Measurements from ENCODE around the gene TET2.

The TET2 gene

DNA sequence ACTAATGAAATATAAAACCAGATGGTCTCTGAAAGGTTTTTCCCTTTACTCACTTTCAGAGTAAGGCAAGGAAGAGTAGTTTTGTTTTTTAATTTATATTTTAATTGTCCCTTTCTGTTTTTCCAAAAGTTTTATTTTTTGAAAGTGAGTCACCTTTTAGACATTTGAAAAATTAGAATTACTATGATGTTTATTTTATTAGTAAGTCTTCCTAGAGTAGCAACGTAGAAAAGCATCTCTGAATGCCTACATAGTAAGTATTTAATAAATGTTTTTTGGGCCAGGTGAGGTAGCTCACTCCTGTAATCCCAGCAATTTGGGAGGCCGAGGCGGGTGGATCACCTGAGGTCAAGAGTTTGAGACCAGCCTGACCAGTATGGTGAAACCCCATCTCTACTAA is 51.1 kb downstream of the TET2 start:
- H3K4me3 ChIP-seq (ENCODE audit: control insufficient read depth in 1 of 7, extremely low read depth in 1 of 7, insufficient read depth in 4 of 7, low read depth in 2 of 7, low read length in 6 of 7): no peak overlapping the region
- H3K27ac ChIP-seq (ENCODE audit: insufficient read depth in 1 of 2, low read depth in 1 of 2, low read length in 2 of 2, poor library complexity in 1 of 2, severe bottlenecking in 2 of 2): no peak overlapping the region
- no peaks in the 10 kb centered on the region for H3K9me3 ChIP-seq (ENCODE audit: control extremely low read depth in 1 of 5, control insufficient read depth in 4 of 5, insufficient read depth in 2 of 5, low read depth in 1 of 5, low read length in 4 of 5)
- peaks cover 2 to 28% (median 16%) of the 10 kb centered on the region in 4 experiments for H3K4me1 ChIP-seq (ENCODE audit: control extremely low read depth in 1 of 4, control insufficient read depth in 4 of 4, insufficient read depth in 4 of 4, low read length in 3 of 4)
- H3K36me3 ChIP-seq (ENCODE audit: control insufficient read depth in 4 of 4, insufficient read depth in 4 of 4, low read length in 3 of 4): peaks cover 0 to 11% (median 2%) of the 10 kb centered on the region in 4 experiments
- no peak for DNase-seq
- 100% methylated on average over 1 of the region's 3 CpGs for WGBS (ENCODE audit: insufficient coverage)
- no peaks in the 10 kb centered on the region for H3K27me3 ChIP-seq (replicated peaks in 2 of 5; ENCODE audit: control insufficient read depth in 4 of 5, insufficient read depth in 5 of 5, low read length in 4 of 5)
- POLR2A ChIA-PET: no interaction called here
- CTCF ChIA-PET: interaction anchor here (0.6 to 2.5 kb wide), 6 partner anchors 9 to 50 kb away, joined by 3 to 16 read pairs (median 6); partner anchors contain the start of gene TET2

GRCh38 chr4:105198541-105198940 is 51.9 kb downstream of the TET2 start:
- Histone ChIP-seq H3K36me3 (ENCODE audit: control insufficient read depth in 4 of 4, insufficient read depth in 4 of 4, low read length in 3 of 4) (peaks cover 0 to 7% (median 2%) of the 10 kb centered on the region in 4 experiments), H3K27me3 (replicated peaks in 2 of 5; ENCODE audit: control insufficient read depth in 4 of 5, insufficient read depth in 5 of 5, low read length in 4 of 5) (no peaks in the 10 kb centered on the region), H3K4me1 (ENCODE audit: control extremely low read depth in 1 of 4, control insufficient read depth in 4 of 4, insufficient read depth in 4 of 4, low read length in 3 of 4) (peaks cover 2 to 22% (median 13%) of the 10 kb centered on the region in 4 experiments), H3K9me3 (ENCODE audit: control extremely low read depth in 1 of 5, control insufficient read depth in 4 of 5, insufficient read depth in 2 of 5, low read depth in 1 of 5, low read length in 4 of 5) (no peaks in the 10 kb centered on the region), H3K4me3 (ENCODE audit: control insufficient read depth in 1 of 7, extremely low read depth in 1 of 7, insufficient read depth in 4 of 7, low read depth in 2 of 7, low read length in 6 of 7) (no peak overlapping the region), H3K27ac (ENCODE audit: insufficient read depth in 1 of 2, low read depth in 1 of 2, low read length in 2 of 2, poor library complexity in 1 of 2, severe bottlenecking in 2 of 2) (no peak overlapping the region)
- ChIA-PET POLR2A (no interaction called here), CTCF (interaction anchor here (0.6 to 2.5 kb wide), 2 partner anchors 14 to 36 kb away, joined by 3 to 7 read pairs; no protein-coding TSS in a partner anchor)
- no peak for DNase-seq
- WGBS (ENCODE audit: insufficient coverage): no CpG with 5 or more reads among the region's 2 CpGs

DNA sequence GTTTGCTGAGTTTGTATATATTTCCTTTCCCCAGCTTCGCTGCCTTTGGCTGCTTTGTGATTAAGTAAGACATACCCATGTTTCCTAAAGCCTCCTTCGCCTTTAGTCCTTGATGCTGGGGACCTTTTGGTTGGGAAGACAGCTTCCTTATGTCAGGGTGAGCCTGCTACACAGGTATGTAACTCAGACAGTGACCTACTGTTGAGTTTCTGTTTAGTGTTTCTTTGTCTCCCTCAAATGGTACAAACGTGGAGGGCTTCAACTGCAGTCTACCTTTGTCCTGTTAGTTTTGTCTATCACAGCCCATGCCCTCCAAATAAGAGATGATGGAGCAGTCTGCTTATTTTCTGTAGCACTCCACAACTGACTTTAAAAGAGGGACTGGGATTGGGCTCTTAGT is 59.5 kb downstream of the TET2 start:
- WGBS (ENCODE audit: insufficient coverage): 83% methylated on average over 3 of the region's 3 CpGs
- peaks cover 0 to 8% (median 6%) of the 10 kb centered on the region in 4 experiments for H3K36me3 ChIP-seq (ENCODE audit: control insufficient read depth in 4 of 4, insufficient read depth in 4 of 4, low read length in 3 of 4)
- H3K4me1 ChIP-seq (ENCODE audit: control extremely low read depth in 1 of 4, control insufficient read depth in 4 of 4, insufficient read depth in 4 of 4, low read length in 3 of 4): no peaks in the 10 kb centered on the region
- no peak for DNase-seq
- ChIA-PET POLR2A (no interaction called here), CTCF (interaction anchor here (3.9 kb wide), 1 partner anchor 9 kb away, joined by 16 read pairs; no protein-coding TSS in a partner anchor)
- H3K4me3 ChIP-seq (ENCODE audit: control insufficient read depth in 1 of 7, extremely low read depth in 1 of 7, insufficient read depth in 4 of 7, low read depth in 2 of 7, low read length in 6 of 7): no peak overlapping the region
- no peaks in the 10 kb centered on the region for H3K27me3 ChIP-seq (replicated peaks in 2 of 5; ENCODE audit: control insufficient read depth in 4 of 5, insufficient read depth in 5 of 5, low read length in 4 of 5)
- no peak overlapping the region for H3K27ac ChIP-seq (ENCODE audit: insufficient read depth in 1 of 2, low read depth in 1 of 2, low read length in 2 of 2, poor library complexity in 1 of 2, severe bottlenecking in 2 of 2)
- H3K9me3 ChIP-seq (ENCODE audit: control extremely low read depth in 1 of 5, control insufficient read depth in 4 of 5, insufficient read depth in 2 of 5, low read depth in 1 of 5, low read length in 4 of 5): no peaks in the 10 kb centered on the region

GRCh38 chr4:105207386-105207785 is 60.7 kb downstream of the TET2 start:
- Histone ChIP-seq H3K27me3 (replicated peaks in 2 of 5; ENCODE audit: control insufficient read depth in 4 of 5, insufficient read depth in 5 of 5, low read length in 4 of 5) (no peaks in the 10 kb centered on the region), H3K36me3 (ENCODE audit: control insufficient read depth in 4 of 4, insufficient read depth in 4 of 4, low read length in 3 of 4) (peaks cover 0 to 8% (median 6%) of the 10 kb centered on the region in 4 experiments), H3K4me1 (ENCODE audit: control extremely low read depth in 1 of 4, control insufficient read depth in 4 of 4, insufficient read depth in 4 of 4, low read length in 3 of 4) (no peaks in the 10 kb centered on the region), H3K4me3 (ENCODE audit: control insufficient read depth in 1 of 7, extremely low read depth in 1 of 7, insufficient read depth in 4 of 7, low read depth in 2 of 7, low read length in 6 of 7) (no peak overlapping the region), H3K9me3 (ENCODE audit: control extremely low read depth in 1 of 5, control insufficient read depth in 4 of 5, insufficient read depth in 2 of 5, low read depth in 1 of 5, low read length in 4 of 5) (no peaks in the 10 kb centered on the region), H3K27ac (ENCODE audit: insufficient read depth in 1 of 2, low read depth in 1 of 2, low read length in 2 of 2, poor library complexity in 1 of 2, severe bottlenecking in 2 of 2) (no peak overlapping the region)
- DNase-seq: no peak
- ChIA-PET CTCF (interaction anchor here (3.9 kb wide), 1 partner anchor 11 kb away, joined by 16 read pairs; no protein-coding TSS in a partner anchor), POLR2A (no interaction called here)
- no CpG with 5 or more reads among the region's 2 CpGs for WGBS (ENCODE audit: insufficient coverage)

GRCh38 chr4:105208561-105208960 is 61.9 kb downstream of the TET2 start:
- WGBS (ENCODE audit: insufficient coverage): 100% methylated on average over 1 of the region's 5 CpGs

DNA sequence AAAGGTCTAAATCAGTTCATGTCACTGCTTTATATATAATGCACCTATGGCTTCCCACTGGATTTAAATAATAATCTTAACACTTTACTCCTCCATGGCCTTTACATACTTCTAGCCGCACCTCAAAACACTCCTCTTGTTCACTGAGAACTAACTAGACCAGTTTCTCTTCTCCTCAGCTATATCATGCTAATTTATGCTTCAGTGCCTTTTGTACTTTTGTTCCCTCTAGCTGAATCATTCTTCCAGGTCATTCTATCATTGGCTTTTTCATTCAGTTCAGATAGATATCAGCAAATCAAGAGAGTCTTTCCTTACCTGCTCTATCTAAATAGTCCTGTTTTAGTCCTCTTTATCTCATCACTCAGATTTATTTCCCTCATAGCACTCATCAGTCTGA is 64.2 kb downstream of the TET2 start:
- H3K27me3 ChIP-seq (replicated peaks in 2 of 5; ENCODE audit: control insufficient read depth in 4 of 5, insufficient read depth in 5 of 5, low read length in 4 of 5): no peaks in the 10 kb centered on the region
- H3K4me1 ChIP-seq (ENCODE audit: control extremely low read depth in 1 of 4, control insufficient read depth in 4 of 4, insufficient read depth in 4 of 4, low read length in 3 of 4): no peaks in the 10 kb centered on the region
- no peak overlapping the region for H3K4me3 ChIP-seq (ENCODE audit: control insufficient read depth in 1 of 7, extremely low read depth in 1 of 7, insufficient read depth in 4 of 7, low read depth in 2 of 7, low read length in 6 of 7)
- no peaks in the 10 kb centered on the region for H3K9me3 ChIP-seq (ENCODE audit: control extremely low read depth in 1 of 5, control insufficient read depth in 4 of 5, insufficient read depth in 2 of 5, low read depth in 1 of 5, low read length in 4 of 5)
- ChIA-PET CTCF (interaction anchor here (0.8 to 1.2 kb wide), 2 partner anchors 10 to 13 kb away, joined by 3 read pairs; no protein-coding TSS in a partner anchor), POLR2A (no interaction called here)
- H3K27ac ChIP-seq (ENCODE audit: insufficient read depth in 1 of 2, low read depth in 1 of 2, low read length in 2 of 2, poor library complexity in 1 of 2, severe bottlenecking in 2 of 2): no peak overlapping the region
- no peak for DNase-seq
- H3K36me3 ChIP-seq (ENCODE audit: control insufficient read depth in 4 of 4, insufficient read depth in 4 of 4, low read length in 3 of 4): peaks cover 4 to 11% (median 8%) of the 10 kb centered on the region in 4 experiments
- 91% methylated on average over 1 of the region's 1 CpG for WGBS (ENCODE audit: insufficient coverage)

More at GRCh38 chr4:105208561-105208960, 61.9 kb downstream of the TET2 start:
- H3K36me3 ChIP-seq (ENCODE audit: control insufficient read depth in 4 of 4, insufficient read depth in 4 of 4, low read length in 3 of 4): peaks cover 2 to 8% (median 6%) of the 10 kb centered on the region in 4 experiments
- no peaks in the 10 kb centered on the region for H3K9me3 ChIP-seq (ENCODE audit: control extremely low read depth in 1 of 5, control insufficient read depth in 4 of 5, insufficient read depth in 2 of 5, low read depth in 1 of 5, low read length in 4 of 5)
- POLR2A ChIA-PET: no interaction called here
- no peak overlapping the region for H3K4me3 ChIP-seq (ENCODE audit: control insufficient read depth in 1 of 7, extremely low read depth in 1 of 7, insufficient read depth in 4 of 7, low read depth in 2 of 7, low read length in 6 of 7)
- CTCF ChIA-PET: interaction anchor here (0.8 to 3.9 kb wide), 2 partner anchors 12 to 277 kb away, joined by 3 to 16 read pairs; no protein-coding TSS in a partner anchor
- no peaks in the 10 kb centered on the region for H3K4me1 ChIP-seq (ENCODE audit: control extremely low read depth in 1 of 4, control insufficient read depth in 4 of 4, insufficient read depth in 4 of 4, low read length in 3 of 4)
- no peak for DNase-seq
- H3K27me3 ChIP-seq (replicated peaks in 2 of 5; ENCODE audit: control insufficient read depth in 4 of 5, insufficient read depth in 5 of 5, low read length in 4 of 5): no peaks in the 10 kb centered on the region
- no peak overlapping the region for H3K27ac ChIP-seq (ENCODE audit: insufficient read depth in 1 of 2, low read depth in 1 of 2, low read length in 2 of 2, poor library complexity in 1 of 2, severe bottlenecking in 2 of 2)

- 77% methylated on average over 2 of the region's 4 CpGs for WGBS (ENCODE audit: insufficient coverage)
- no peak for DNase-seq
- Histone ChIP-seq H3K27ac (ENCODE audit: insufficient read depth in 1 of 2, low read depth in 1 of 2, low read length in 2 of 2, poor library complexity in 1 of 2, severe bottlenecking in 2 of 2) (no peak overlapping the region), H3K27me3 (replicated peaks in 2 of 5; ENCODE audit: control insufficient read depth in 4 of 5, insufficient read depth in 5 of 5, low read length in 4 of 5) (no peaks in the 10 kb centered on the region), H3K4me3 (ENCODE audit: control insufficient read depth in 1 of 7, extremely low read depth in 1 of 7, insufficient read depth in 4 of 7, low read depth in 2 of 7, low read length in 6 of 7) (no peak overlapping the region), H3K36me3 (ENCODE audit: control insufficient read depth in 4 of 4, insufficient read depth in 4 of 4, low read length in 3 of 4) (peaks cover 5 to 12% (median 8%) of the 10 kb centered on the region in 4 experiments), H3K4me1 (ENCODE audit: control extremely low read depth in 1 of 4, control insufficient read depth in 4 of 4, insufficient read depth in 4 of 4, low read length in 3 of 4) (no peaks in the 10 kb centered on the region), H3K9me3 (ENCODE audit: control extremely low read depth in 1 of 5, control insufficient read depth in 4 of 5, insufficient read depth in 2 of 5, low read depth in 1 of 5, low read length in 4 of 5) (no peaks in the 10 kb centered on the region)
- POLR2A ChIA-PET: interaction anchor here (0.6 kb wide), 1 partner anchor 88 kb away, joined by 3 read pairs; no protein-coding TSS in a partner anchor
- CTCF ChIA-PET: interaction anchor here (0.8 to 1.4 kb wide), 2 partner anchors 9 to 22 kb away, joined by 3 read pairs; no protein-coding TSS in a partner anchor
Measured at GRCh38 chr4:105215609-105216313, 69.1 kb downstream of the TET2 start.

Data from common myeloid progenitor, CD34-positive (primary cell).